GM23338 (cell line): ENCODE measurements around the gene DIPK2B. TPM values are rescaled to one million over a fixed set of nuclear protein-coding genes. Genes with fewer than 3 reads are reported as not detected.

Source experiments
- ATAC-seq: fragments of 200-7000 bp; cut with Tn5 transposase; 3 replicates; pipeline ENCODE4 v1.9.1; 2020
- DNase-seq: peaks from one replicate; pipeline ENCODE4 v3.0.0-alpha.2; 2015; ENCODE audit warnings: low spot score
- H2AFZ ChIP-seq: fragments of 200-600 bp; sonication (generic); 2 replicates; pipeline ENCODE4 v1.8.0; 2016; ENCODE audit warnings: antibody characterized with exemption, mild to moderate bottlenecking, moderate library complexity
- H3F3A ChIP-seq: fragments of 200-600 bp; sonication (generic); replicated peaks from 2 replicates; pipeline ENCODE4 v1.8.0; 2017; ENCODE audit warnings: antibody characterized with exemption, mixed run types, low read depth
- H3K27ac ChIP-seq: fragments of 200-600 bp; sonication (generic); 2 replicates; pipeline ENCODE4 v1.6.1; 2016; ENCODE audit warnings: low read depth
- H3K27me3 ChIP-seq: fragments of 200-600 bp; sonication (generic); 2 replicates; pipeline ENCODE4 v1.8.0; 2016; ENCODE audit warnings: mild to moderate bottlenecking, mixed run types, moderate library complexity; ENCODE audit not compliant: insufficient read depth
- H3K36me3 ChIP-seq: fragments of 200-600 bp; sonication (generic); 2 replicates; pipeline ENCODE4 v1.8.0; 2016; ENCODE audit warnings: mild to moderate bottlenecking; ENCODE audit not compliant: insufficient read depth
- H3K4me1 ChIP-seq: fragments of 200-600 bp; sonication (generic); 2 replicates; pipeline ENCODE4 v1.8.0; 2016; ENCODE audit warnings: mild to moderate bottlenecking, moderate library complexity; ENCODE audit not compliant: insufficient read depth
- H3K4me2 ChIP-seq: fragments of 200-600 bp; sonication (generic); 2 replicates; pipeline ENCODE4 v1.7.1; 2017; ENCODE audit warnings: mixed run types
- H3K4me3 ChIP-seq: fragments of 200-600 bp; sonication (generic); 2 replicates; pipeline ENCODE4 v1.6.1; 2016; ENCODE audit warnings: mixed run types
- H3K79me2 ChIP-seq: fragments of 200-600 bp; sonication (generic); replicated peaks from 2 replicates; pipeline ENCODE4 v1.8.0; 2017; ENCODE audit warnings: mild to moderate bottlenecking; ENCODE audit not compliant: insufficient read depth
- H3K9me2 ChIP-seq: fragments of 200-600 bp; sonication (generic); 2 replicates; pipeline ENCODE4 v1.8.0; 2017; ENCODE audit not compliant: insufficient read depth
- H4K20me1 ChIP-seq: fragments of 200-600 bp; sonication (generic); replicated peaks from 2 replicates; pipeline ENCODE4 v1.8.0; 2017; ENCODE audit warnings: mild to moderate bottlenecking; ENCODE audit not compliant: insufficient read depth
- H3K27ac Mint-ChIP-seq: 2 replicates; pipeline ENCODE4 v1.8.0; 2020; ENCODE audit warnings: inconsistent platforms, mild to moderate bottlenecking, moderate library complexity, mixed read lengths
- H3K27me3 Mint-ChIP-seq: 3 replicates; pipeline ENCODE4 v1.8.0; 2022; ENCODE audit warnings: low read depth, mild to moderate bottlenecking, moderate library complexity, mixed read lengths, inconsistent platforms; ENCODE audit not compliant: insufficient read depth, poor library complexity
- H3K36me3 Mint-ChIP-seq: 3 replicates; pipeline ENCODE4 v1.8.0; 2021; ENCODE audit warnings: low read depth, mild to moderate bottlenecking, inconsistent platforms, moderate library complexity, mixed read lengths
- H3K4me1 Mint-ChIP-seq: 3 replicates; pipeline ENCODE4 v1.8.0; 2020; ENCODE audit warnings: mild to moderate bottlenecking, inconsistent platforms, mixed read lengths
- H3K4me3 Mint-ChIP-seq: 3 replicates; pipeline ENCODE4 v1.8.0; 2021; ENCODE audit warnings: moderate library complexity, mild to moderate bottlenecking, inconsistent platforms, mixed read lengths
- H3K9me3 Mint-ChIP-seq: 3 replicates; pipeline ENCODE4 v1.8.0; 2020; ENCODE audit warnings: moderate library complexity, mild to moderate bottlenecking, inconsistent platforms, mixed read lengths
- CREB1 ChIP-seq: fragments of 250-450 bp; sonication (Bioruptor Pico); IDR thresholded peaks from 2 replicates; pipeline ENCODE4 v1.5.0; 2020; ENCODE audit warnings: low read depth, mild to moderate bottlenecking, moderate library complexity
- EZH2 ChIP-seq: fragments of 200-600 bp; sonication (generic); IDR thresholded peaks from one replicate; pipeline ENCODE4 v1.8.0; 2017; ENCODE audit warnings: antibody characterized with exemption, mild to moderate bottlenecking, low read depth; ENCODE audit not compliant: unreplicated experiment
- EZH2phosphoT487 ChIP-seq: fragments of 200-600 bp; sonication (generic); IDR thresholded peaks from one replicate; pipeline ENCODE4 v1.8.1; 2018; ENCODE audit warnings: antibody characterized with exemption; ENCODE audit not compliant: unreplicated experiment
- JUNB ChIP-seq: IDR thresholded peaks from one replicate; pipeline ENCODE4 v1.6.1; 2016; ENCODE audit warnings: antibody characterized with exemption; ENCODE audit not compliant: unreplicated experiment
- NANOG ChIP-seq: IDR thresholded peaks from 2 replicates; pipeline ENCODE4 v1.6.1; 2016; ENCODE audit warnings: antibody characterized with exemption, borderline replicate concordance
- POLR2AphosphoS5 ChIP-seq: IDR thresholded peaks from 2 replicates; pipeline ENCODE4 v1.6.1; 2016; ENCODE audit warnings: antibody characterized with exemption, low read depth
- STAT1 ChIP-seq: IDR thresholded peaks from one replicate; pipeline ENCODE4 v1.6.1; 2016; ENCODE audit warnings: antibody characterized with exemption; ENCODE audit not compliant: unreplicated experiment
- ZNF114 ChIP-seq: fragments of 250-450 bp; sonication (Bioruptor Pico); IDR thresholded peaks from 2 replicates; pipeline ENCODE4 v1.5.0; 2020; ENCODE audit warnings: mild to moderate bottlenecking, moderate library complexity
- ZNF331 ChIP-seq: fragments of 250-450 bp; sonication (Bioruptor Pico); IDR thresholded peaks from 2 replicates; pipeline ENCODE4 v1.5.0; 2020; ENCODE audit warnings: low read depth, mild to moderate bottlenecking, moderate library complexity
- polyA plus RNA-seq: library from polyadenylated mRNA; unstranded; fragments of >200 nt; fragmentation: Nextera tagmentation; extraction: Ambion mirVana; gene quantifications from 2 replicates; pipeline ENCODE4 v1.2.1, GENCODE V29; 2016
- total RNA-seq: library from RNA; depleted of rRNA; stranded (reverse); fragments of >200 nt; shearing (Covaris generic); gene quantifications from 2 replicates; pipeline ENCODE4 v1.2.3, GENCODE V29; 2014
- TF ChIP-seq, protein P1 (sequence below): IDR thresholded peaks from 2 replicates; pipeline ENCODE4 v1.6.1; 2016; ENCODE audit warnings: antibody characterized with exemption
- TF ChIP-seq, protein P2 (sequence below): IDR thresholded peaks from one replicate; pipeline ENCODE4 v1.6.1; 2018; ENCODE audit warnings: antibody characterized with exemption; ENCODE audit not compliant: unreplicated experiment
- TF ChIP-seq, protein P3 (sequence below): fragments of 250-450 bp; sonication (Bioruptor Pico); IDR thresholded peaks from 2 replicates; pipeline ENCODE4 v1.5.0; 2020; ENCODE audit warnings: mild to moderate bottlenecking, moderate library complexity
- TF ChIP-seq, protein P4 (sequence below), 2 experiments: fragments of 200-600 bp in 1 of 2; sonication (generic) in 1 of 2; conservative IDR thresholded peaks; 2 replicates each; pipeline versions ENCODE4 v1.5.1 to v1.6.1; 2016 to 2017; ENCODE audit warnings: antibody characterized with exemption in 2 of 2, low read depth in 2 of 2, mild to moderate bottlenecking in 2 of 2, moderate library complexity in 1 of 2

DIPK2B gene
- total and polyA plus RNA-seq, 2 experiments from 2014 or later = not detected

DNA sequence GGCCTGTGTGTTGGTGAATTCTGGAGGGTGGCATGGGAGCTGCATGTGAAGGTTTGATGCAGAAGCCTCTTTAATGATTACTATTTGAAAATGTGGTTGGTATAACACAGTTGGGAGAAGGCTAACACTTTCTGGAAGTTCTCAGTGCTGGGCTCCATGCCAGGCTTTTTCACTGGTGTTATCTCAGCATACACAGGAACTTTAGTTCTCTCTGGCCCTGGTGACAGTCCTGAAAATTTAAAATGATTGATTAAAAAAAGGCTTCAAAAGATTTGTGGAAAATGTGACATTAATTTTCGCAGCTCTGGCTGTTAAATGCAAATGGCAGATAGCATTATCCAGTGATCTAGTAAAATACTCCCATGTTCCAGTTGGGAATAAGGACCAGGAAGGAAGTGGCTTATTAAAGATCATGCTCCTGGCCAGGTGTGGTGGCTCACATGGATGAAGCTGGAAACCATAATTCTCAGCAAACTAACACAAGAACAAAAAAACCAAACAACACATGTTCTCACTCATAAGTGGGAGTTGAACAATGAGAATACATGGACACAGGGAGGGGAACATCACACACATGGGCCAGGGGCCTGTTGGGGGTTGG lies 36.6 kb downstream of the DIPK2B start:
- Histone ChIP-seq H3K27ac (no peak overlapping the region), H3K36me3 (no peaks in the 10 kb centered on the region), H3K4me2 (no peak overlapping the region), H3K9me2 (no peaks in the 10 kb centered on the region), H4K20me1 (no peaks in the 10 kb centered on the region), H2AFZ (no peak overlapping the region), H3K4me3 (no peak overlapping the region), H3K27me3 (no peaks in the 10 kb centered on the region), H3K79me2 (no peaks in the 10 kb centered on the region), H3K4me1 (no peaks in the 10 kb centered on the region), H3F3A (no peaks in the 10 kb centered on the region)
- peaks cover 9% of the 10 kb centered on the region for H3K9me3 Mint-ChIP-seq
- H3K4me3 Mint-ChIP-seq = no peak overlapping the region
- H3K36me3 Mint-ChIP-seq = 0 out of 3 replicates have a peak, but pooled peaks cover 2% of the 10 kb centered on the region
- no peaks in the 10 kb centered on the region for H3K4me1 Mint-ChIP-seq
- no peak overlapping the region for H3K27ac Mint-ChIP-seq
- H3K27me3 Mint-ChIP-seq = no peaks in the 10 kb centered on the region
- no peak for ATAC-seq
- TF ChIP-seq NANOG = no peak
- no peak for TF ChIP-seq POLR2AphosphoS5
- no peak for TF ChIP-seq EZH2
- TF ChIP-seq, protein P1, sequence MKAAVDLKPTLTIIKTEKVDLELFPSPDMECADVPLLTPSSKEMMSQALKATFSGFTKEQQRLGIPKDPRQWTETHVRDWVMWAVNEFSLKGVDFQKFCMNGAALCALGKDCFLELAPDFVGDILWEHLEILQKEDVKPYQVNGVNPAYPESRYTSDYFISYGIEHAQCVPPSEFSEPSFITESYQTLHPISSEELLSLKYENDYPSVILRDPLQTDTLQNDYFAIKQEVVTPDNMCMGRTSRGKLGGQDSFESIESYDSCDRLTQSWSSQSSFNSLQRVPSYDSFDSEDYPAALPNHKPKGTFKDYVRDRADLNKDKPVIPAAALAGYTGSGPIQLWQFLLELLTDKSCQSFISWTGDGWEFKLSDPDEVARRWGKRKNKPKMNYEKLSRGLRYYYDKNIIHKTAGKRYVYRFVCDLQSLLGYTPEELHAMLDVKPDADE = no peak
- TF ChIP-seq ZNF331 = no peak
- TF ChIP-seq STAT1 = no peak
- TF ChIP-seq JUNB = no peak
- TF ChIP-seq, protein P2, sequence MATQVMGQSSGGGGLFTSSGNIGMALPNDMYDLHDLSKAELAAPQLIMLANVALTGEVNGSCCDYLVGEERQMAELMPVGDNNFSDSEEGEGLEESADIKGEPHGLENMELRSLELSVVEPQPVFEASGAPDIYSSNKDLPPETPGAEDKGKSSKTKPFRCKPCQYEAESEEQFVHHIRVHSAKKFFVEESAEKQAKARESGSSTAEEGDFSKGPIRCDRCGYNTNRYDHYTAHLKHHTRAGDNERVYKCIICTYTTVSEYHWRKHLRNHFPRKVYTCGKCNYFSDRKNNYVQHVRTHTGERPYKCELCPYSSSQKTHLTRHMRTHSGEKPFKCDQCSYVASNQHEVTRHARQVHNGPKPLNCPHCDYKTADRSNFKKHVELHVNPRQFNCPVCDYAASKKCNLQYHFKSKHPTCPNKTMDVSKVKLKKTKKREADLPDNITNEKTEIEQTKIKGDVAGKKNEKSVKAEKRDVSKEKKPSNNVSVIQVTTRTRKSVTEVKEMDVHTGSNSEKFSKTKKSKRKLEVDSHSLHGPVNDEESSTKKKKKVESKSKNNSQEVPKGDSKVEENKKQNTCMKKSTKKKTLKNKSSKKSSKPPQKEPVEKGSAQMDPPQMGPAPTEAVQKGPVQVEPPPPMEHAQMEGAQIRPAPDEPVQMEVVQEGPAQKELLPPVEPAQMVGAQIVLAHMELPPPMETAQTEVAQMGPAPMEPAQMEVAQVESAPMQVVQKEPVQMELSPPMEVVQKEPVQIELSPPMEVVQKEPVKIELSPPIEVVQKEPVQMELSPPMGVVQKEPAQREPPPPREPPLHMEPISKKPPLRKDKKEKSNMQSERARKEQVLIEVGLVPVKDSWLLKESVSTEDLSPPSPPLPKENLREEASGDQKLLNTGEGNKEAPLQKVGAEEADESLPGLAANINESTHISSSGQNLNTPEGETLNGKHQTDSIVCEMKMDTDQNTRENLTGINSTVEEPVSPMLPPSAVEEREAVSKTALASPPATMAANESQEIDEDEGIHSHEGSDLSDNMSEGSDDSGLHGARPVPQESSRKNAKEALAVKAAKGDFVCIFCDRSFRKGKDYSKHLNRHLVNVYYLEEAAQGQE = no peak
- TF ChIP-seq EZH2phosphoT487 = no peak
- no peak for TF ChIP-seq CREB1 (CRISPR knock-in tag)
- TF ChIP-seq ZNF114 = no peak
- TF ChIP-seq, protein P3, sequence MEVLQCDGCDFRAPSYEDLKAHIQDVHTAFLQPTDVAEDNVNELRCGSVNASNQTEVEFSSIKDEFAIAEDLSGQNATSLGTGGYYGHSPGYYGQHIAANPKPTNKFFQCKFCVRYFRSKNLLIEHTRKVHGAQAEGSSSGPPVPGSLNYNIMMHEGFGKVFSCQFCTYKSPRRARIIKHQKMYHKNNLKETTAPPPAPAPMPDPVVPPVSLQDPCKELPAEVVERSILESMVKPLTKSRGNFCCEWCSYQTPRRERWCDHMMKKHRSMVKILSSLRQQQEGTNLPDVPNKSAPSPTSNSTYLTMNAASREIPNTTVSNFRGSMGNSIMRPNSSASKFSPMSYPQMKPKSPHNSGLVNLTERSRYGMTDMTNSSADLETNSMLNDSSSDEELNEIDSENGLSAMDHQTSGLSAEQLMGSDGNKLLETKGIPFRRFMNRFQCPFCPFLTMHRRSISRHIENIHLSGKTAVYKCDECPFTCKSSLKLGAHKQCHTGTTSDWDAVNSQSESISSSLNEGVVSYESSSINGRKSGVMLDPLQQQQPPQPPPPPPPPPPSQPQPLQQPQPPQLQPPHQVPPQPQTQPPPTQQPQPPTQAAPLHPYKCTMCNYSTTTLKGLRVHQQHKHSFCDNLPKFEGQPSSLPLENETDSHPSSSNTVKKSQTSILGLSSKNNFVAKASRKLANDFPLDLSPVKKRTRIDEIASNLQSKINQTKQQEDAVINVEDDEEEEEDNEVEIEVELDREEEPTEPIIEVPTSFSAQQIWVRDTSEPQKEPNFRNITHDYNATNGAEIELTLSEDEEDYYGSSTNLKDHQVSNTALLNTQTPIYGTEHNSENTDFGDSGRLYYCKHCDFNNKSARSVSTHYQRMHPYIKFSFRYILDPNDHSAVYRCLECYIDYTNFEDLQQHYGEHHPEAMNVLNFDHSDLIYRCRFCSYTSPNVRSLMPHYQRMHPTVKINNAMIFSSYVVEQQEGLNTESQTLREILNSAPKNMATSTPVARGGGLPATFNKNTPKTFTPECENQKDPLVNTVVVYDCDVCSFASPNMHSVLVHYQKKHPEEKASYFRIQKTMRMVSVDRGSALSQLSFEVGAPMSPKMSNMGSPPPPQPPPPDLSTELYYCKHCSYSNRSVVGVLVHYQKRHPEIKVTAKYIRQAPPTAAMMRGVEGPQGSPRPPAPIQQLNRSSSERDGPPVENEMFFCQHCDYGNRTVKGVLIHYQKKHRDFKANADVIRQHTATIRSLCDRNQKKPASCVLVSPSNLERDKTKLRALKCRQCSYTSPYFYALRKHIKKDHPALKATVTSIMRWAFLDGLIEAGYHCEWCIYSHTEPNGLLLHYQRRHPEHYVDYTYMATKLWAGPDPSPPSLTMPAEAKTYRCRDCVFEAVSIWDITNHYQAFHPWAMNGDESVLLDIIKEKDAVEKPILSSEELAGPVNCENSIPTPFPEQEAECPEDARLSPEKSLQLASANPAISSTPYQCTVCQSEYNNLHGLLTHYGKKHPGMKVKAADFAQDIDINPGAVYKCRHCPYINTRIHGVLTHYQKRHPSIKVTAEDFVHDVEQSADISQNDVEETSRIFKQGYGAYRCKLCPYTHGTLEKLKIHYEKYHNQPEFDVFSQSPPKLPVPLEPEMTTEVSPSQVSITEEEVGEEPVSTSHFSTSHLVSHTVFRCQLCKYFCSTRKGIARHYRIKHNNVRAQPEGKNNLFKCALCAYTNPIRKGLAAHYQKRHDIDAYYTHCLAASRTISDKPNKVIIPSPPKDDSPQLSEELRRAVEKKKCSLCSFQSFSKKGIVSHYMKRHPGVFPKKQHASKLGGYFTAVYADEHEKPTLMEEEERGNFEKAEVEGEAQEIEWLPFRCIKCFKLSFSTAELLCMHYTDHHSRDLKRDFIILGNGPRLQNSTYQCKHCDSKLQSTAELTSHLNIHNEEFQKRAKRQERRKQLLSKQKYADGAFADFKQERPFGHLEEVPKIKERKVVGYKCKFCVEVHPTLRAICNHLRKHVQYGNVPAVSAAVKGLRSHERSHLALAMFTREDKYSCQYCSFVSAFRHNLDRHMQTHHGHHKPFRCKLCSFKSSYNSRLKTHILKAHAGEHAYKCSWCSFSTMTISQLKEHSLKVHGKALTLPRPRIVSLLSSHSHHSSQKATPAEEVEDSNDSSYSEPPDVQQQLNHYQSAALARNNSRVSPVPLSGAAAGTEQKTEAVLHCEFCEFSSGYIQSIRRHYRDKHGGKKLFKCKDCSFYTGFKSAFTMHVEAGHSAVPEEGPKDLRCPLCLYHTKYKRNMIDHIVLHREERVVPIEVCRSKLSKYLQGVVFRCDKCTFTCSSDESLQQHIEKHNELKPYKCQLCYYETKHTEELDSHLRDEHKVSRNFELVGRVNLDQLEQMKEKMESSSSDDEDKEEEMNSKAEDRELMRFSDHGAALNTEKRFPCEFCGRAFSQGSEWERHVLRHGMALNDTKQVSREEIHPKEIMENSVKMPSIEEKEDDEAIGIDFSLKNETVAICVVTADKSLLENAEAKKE (CRISPR knock-in tag) = no peak
- TF ChIP-seq, protein P4, sequence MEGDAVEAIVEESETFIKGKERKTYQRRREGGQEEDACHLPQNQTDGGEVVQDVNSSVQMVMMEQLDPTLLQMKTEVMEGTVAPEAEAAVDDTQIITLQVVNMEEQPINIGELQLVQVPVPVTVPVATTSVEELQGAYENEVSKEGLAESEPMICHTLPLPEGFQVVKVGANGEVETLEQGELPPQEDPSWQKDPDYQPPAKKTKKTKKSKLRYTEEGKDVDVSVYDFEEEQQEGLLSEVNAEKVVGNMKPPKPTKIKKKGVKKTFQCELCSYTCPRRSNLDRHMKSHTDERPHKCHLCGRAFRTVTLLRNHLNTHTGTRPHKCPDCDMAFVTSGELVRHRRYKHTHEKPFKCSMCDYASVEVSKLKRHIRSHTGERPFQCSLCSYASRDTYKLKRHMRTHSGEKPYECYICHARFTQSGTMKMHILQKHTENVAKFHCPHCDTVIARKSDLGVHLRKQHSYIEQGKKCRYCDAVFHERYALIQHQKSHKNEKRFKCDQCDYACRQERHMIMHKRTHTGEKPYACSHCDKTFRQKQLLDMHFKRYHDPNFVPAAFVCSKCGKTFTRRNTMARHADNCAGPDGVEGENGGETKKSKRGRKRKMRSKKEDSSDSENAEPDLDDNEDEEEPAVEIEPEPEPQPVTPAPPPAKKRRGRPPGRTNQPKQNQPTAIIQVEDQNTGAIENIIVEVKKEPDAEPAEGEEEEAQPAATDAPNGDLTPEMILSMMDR (conservative IDR thresholded peaks at IDR 0.05; ENCODE audit: low read depth in 2 of 2) = no peak
- no peak for DNase-seq
